Skin of body (tissue), 2 donors: ENCODE measurements around the gene ATP5F1D. TPM values are rescaled to one million over a fixed set of nuclear protein-coding genes. Genes with fewer than 3 reads are reported as not detected.

ENCODE experiments used
- DNase-seq: peaks from one replicate; lab custom pipeline; 2025; lab: John Stamatoyannopoulos, UW
- total RNA-seq: library from RNA; depleted of rRNA; stranded (reverse); fragments of >200 nt; gene quantifications from one replicate; pipeline ENCODE4 v1.2.3, GENCODE V29; 2014

The ATP5F1D gene
- total RNA-seq, 1 donor from 2014 or later = 22.9 TPM

DNA sequence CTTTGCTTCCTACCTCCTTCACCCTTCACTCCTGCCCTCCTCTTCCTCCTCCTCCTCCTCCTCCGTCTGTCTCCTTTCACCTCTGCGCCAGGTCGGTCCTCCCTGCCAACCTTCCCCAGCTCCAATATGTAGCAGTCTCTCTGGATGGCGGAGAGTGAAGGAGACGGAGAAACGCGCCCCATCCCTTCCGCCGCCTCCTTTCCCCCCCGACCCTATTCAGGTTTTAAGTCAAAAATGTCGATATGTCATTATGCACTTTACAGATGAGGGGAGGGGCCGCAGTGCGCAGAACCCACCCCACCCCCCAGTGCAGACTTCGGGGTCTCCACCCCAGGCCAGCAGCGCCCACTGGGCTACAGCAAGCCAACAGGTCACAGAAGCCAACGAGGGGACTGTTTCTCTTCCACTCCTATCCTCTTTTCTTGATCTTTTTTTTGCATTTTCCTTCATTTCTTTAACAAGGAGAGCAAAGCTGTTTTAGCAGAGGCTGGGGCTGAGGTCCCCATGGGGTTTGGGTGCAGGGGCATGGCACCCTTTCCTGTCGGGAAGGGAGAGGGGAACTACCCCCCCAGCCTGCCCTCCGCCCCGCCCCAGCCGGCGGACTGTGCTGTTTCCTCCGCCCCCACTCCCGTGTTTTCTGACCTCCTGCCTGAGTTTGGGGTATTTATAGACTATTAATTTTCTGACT lies 16.1 kb downstream of the ATP5F1D start:
- DNase-seq = no peak

DNA sequence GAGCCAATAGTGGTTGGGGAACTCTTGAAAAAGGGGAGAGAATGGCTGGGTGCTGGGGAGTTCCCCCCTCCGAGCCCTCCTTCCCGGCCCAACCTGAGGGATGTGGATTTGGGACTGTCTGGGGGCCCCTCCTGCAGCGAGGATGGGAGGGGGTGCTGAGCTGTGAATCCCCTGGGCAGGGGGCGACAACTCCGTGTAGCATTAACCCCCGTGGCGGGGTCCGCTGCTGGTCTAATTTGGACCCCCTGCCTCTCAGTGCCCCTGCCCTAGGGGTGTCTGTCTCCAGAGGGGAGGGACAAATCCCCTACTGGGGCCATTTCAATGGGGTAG lies 16.6 kb downstream of the ATP5F1D start:
- no peak for DNase-seq

DNA sequence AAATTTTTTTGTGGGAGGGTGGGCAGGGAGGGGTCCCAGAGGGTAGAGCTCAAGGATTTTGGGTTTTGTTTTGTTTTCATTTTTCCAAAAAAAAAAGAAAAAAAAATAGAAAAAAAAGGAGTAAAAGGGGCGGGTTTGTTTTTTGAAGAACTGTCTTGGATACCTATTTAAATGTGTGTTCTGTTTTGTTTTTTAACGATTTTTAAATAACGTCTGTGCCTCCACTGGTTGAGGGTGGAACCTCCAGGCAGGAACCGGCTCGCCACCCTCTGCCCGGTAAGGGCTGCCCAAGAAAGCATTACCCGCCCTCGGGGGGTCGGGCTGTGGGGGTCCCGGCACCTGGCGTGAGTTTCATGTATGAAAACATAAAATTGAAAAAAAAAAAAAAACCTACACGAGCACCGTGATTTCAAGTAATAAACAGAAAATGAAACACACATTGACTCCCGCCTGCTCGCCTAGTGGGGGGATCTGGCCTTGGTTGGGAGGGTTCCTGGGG lies 17.2 kb downstream of the ATP5F1D start:
- no peak for DNase-seq

DNA sequence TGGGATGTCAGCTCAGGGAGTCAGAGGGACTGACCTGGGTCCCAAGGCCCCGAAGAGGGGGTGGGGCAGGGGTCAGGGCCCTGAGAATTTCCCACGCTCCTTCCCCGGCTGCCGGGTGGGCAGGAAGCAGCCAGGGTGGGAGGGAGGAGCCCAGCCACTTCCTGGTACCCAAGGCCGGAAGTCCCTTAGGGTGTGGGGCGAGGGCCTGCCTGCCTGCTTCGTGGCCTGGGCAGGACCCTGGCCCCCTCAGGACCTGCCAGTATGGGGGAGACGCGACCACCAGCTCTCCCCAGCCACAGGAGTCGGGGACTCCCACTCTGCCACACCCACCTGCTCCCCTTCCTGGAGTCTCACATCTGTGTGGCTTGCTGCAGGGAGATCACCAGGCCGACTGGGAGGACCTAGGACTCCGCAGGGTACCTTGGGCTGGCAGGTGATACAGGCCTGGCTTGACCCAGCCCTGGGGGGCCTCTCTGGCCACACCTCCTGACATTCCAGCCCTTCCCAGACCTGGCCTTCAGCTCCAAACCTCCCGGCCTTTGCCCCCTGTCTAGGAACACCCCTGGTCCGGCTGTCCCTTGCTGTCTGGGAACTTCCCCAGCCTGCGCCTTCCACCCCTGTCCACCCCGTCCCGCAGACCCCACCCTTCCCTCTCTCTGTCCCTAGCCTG lies 17.8 kb downstream of the ATP5F1D start:
- DNase-seq = no peak

DNA sequence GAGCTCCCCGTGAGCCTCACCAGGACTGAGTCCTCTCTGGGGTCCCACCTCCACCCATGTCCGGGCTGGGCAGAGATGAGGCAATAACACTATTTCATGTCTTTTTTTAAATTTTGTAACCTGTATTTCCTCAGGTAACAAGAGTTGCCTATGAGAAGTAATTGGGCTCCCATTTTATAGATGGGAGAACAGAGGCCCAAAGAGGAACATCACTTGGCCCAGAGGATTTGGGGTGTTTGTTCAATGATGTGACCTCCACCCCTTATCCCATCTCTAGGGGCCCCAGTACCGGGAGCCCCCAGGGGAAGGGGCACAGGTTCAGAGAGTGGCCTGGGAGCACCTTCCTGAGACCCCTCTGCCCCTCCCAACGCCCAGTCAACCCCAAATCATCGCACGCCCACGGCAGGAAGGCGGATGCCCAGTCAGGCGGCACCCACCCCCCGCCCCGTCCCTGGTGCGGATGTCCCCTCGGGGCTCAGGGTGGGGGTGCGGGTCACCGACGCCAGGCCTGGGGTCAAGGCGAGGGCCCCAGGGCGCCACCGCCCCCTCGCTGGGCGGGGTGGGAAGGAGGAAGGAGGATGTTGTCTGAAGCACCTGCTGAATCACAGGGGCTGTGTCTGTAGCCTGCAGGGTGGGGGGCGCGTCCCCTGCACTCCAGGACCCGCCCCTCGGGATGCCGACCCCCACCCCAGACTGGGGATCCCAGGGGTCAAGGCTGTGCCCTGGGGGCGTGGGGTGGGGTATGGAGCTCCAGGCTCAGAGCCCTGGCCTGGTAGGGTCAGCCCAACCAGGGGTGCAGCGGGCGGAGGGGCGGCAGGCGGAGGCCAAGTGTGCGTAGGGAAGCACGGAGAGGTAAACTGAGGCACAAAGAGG lies 18.6 kb downstream of the ATP5F1D start:
- no peak for DNase-seq

DNA sequence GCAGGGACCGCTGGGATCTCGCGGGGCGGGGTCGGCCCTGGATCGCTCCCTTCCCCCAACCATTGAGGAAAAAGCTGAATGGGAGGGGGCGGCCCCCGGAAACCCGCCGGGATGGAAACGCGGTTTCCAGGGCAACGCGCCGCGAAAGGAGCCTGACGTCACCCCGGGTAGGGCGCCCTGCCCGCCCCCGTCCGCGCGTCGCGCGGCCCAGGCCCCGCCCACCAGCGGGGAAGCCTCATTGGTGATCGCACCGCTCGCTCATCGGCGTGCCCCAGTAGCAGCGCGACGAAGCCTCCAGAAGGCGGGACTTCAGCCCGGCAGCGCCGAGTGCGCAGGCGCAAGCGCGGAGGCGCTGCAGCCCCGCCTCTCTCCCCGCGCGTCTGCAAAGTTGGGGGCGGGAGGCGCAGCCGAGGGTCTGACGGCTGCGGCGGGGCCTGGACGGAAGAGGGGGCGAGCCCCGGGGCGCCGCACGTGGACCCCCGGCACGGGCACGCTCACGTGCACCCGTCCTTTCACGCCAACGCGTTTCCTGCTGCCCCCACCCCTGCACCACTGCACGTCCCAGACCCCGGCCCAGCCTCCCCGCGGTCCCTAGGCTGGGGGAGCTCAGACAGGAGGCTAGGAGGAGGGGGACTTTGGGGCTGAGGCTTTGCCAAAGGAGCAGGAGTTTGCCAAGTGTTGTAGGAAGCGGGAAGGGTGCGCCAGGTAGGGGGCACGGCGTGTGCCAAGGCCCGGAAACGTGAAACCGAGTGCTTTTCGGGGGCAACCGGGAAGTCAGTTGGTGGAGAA lies 19.4 kb downstream of the ATP5F1D start:
- DNase-seq = peak; percentile 98

DNA sequence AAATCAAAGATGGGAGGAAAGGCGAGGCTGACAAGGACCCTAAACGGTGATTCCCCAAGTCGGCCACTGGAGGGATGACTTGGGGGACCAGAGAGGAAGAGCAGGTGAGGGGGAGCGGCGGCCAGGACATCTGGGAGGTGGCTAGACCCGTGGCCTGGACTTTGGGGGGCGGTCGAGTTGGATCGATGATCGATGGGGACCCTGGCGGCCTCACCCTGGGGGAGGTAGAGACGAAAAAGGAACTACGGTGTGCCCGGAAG lies 19.9 kb downstream of the ATP5F1D start:
- DNase-seq = no peak

DNA sequence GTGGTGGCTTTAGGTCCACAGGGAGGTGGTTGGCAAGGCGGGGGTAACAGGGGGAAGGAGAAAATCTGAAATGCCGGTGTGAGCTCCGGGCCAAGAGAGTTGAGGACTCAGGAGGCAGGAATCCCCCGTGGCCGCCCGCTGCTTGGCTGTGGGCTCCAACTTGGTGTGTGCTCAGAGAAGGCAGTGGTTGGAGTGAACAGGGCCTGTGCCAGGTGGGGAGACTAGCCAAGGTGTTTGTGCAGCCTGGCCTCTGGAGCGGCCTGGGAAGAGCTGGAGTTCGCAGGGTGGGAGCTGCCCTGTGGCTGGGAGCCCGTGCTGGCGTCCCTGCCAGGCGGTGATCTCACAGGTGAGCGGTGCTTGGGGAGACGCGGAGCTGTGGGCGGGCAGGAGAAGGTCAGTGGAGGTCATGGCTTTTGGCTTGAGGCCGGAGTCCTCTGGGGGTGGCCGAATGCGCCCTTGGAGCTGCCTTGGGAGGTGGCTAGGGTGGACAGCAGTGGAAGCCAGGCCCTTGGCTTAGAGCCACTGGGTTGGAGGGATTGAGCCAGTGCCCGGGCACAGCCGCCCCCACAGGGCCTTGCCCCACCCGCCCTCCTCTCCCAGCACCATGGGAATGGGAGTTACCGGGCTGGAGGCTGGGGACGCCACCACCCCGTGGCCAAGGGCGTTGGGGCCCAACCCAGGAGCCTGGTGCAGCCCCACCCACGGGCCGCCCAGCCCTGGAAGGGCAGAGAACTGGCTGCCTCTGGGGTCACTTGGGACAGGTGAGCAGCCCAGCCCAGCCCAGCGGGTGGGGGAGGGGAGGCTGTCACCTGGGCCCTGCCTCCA lies 20.5 kb downstream of the ATP5F1D start:
- DNase-seq = no peak

DNA sequence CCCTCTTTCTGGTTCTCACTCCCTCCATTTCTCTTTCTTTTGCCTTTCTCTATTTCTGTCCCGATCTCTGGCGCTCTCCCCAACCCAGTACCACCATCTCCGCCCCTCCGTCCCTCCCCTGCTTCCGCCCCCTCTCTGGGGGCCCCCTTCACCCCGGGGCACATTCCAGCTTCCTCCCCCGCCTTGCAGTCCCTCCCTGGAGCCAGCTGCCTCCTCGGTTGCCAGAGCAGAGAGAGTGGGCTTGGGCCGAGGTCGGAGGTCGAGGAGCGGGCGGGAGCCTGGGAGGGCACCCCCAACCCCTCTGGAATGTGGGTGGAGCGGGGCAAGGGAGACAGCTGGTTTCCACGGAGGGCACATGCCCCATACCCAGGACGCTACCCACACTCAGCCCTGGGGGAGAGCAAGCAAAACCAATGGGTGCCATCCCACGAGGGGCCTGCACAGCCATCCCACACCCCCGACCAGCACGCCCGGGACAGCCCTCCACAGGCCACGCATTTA lies 21.1 kb downstream of the ATP5F1D start:
- DNase-seq = no peak

DNA sequence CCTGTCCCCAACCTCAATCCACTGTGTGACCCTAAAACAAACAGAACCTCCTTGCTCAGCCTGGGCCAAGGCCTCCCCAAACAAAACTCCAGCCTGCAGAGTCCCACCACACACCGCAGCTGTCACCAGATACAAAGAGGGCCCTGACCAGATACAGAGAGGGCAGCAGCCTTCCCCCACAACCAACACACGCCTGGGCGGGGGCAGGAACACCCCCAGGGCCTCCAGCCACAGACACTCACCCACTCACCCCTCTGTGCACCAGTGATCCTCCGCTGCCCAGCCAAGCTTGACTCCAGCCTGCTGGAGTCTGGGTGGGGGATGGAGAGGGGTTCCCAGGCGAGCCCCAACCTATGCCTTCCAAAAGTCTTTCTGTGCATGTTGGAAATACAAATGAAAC lies 21.6 kb downstream of the ATP5F1D start:
- no peak for DNase-seq

DNA sequence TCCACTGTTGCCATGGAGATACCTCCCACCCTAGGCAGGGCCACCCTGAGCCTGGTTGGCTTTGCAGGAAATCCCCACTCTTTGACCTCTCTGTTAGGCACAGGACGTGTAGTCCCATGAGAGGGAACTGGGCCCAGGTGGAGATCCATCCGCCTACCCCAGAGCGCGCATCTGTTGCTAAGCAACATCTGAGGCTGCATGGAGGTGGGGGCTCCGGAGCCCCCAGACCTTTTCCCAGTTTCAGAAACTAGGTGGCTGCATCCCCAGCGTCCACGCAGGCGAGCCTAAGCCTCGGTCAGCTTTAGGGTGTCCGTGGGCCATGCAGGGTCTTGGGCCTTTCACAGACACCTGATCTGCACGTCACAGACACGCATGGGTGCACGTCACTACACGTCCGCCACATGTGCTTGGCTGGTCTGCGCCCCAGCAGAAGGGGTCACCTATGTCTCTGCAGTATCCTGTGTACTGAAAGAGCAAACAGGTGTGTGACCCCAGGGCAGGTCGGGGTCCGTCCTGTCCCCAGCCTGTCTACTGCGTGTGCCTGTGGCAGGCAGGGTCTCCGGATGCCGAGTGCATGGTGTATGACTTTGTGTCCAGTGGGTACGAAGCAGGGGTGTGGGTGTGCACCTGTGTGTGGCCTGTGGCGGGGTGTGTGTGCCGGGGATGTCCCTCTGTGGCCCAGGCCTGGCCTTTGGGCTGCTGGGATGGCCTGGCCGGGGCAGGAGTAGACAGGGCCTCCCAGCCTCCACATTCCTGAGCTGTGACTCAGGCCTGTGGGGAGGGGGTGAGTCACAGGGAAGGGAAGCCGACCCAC lies 23.5 kb downstream of the ATP5F1D start:
- DNase-seq = no peak

DNA sequence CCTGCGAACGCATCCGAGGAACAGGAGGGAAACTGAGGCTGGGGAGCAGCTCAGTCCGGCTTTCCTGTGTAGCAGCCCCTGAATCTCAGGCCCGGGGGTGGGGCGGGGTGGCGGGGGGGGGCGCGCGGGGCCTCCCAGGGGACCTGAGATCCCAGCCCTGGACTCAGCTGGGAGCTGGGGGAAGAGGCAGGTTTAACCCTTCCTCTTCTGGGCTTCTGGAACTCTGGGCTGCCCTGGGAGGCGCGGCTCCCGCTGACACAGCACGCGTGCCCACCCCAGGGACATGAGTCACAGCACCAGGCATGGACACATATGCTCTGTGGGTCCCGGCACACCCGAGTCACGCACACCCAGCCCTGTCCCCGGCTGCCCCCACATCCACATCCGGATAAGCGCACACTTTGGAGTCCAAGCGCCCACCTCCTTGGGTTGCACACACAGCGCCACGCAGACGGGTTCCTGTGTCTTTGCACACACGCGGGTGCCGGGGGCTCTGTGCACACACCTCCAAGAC lies 24.1 kb downstream of the ATP5F1D start:
- DNase-seq = no peak

DNA sequence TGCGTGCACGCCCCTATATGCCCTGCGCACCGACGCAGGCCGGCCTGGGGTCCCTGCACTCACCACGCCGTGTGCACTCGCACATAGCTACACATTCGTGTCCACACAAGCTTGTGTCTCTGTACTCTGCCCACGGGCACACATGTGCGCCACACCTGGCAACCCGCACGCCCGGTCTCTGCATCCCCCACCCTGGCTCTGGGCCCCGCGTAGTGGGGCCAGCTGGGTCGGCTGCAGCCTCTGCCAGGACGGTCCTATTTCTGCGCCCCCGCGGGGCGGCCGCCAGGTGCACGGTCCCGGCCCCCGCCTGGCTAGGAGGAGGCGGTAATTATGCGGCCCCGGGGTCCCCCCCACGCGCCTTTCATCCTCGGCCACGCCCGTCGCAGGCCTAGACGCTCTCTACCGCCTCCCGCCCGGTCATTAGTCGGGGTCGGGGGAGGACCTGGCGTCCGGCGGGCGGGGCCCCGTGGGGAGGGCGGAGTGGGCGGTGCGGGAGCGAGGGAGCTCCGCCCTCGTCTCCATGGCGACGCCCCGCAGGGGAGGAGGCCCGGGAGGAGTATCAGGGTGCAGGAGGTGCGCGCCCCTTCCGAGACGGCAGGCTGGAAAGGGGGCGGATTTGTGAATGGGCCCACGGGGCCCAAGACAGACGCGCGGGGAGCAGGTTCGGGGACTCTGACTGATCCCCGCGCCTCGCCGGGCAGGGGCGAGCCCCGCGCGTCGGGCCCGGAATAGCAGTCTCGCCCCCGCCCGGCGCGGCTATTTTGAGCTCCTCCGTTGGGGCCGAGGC lies 24.8 kb downstream of the ATP5F1D start:
- DNase-seq = no peak

DNA sequence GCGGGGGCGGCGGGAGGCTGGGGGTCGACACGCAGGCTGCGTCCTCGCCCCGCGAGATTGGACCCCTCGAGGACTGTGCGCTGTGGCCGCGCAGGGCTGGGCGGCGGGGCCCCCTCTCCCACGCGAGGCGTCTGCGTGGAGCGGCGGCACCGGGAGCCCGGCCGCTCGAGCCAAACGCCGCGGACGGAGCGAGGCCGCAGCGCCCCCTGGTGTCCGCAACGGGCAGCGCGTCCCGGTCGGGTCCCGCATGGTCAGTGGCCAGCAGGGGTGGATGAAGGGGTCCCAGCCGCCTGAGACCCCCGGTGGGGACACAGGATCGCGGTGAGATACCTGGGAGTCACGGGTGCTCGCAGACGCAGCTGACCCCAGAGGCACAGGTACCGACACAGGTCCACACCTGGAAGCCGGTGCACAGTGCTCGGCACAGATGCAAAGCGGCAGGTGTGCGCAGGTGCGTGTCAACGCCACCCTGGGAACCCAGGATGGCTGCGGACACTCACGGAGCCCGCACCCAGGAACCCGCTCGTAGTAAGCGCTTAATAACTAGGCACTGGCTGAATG lies 25.4 kb downstream of the ATP5F1D start:
- no peak for DNase-seq

DNA sequence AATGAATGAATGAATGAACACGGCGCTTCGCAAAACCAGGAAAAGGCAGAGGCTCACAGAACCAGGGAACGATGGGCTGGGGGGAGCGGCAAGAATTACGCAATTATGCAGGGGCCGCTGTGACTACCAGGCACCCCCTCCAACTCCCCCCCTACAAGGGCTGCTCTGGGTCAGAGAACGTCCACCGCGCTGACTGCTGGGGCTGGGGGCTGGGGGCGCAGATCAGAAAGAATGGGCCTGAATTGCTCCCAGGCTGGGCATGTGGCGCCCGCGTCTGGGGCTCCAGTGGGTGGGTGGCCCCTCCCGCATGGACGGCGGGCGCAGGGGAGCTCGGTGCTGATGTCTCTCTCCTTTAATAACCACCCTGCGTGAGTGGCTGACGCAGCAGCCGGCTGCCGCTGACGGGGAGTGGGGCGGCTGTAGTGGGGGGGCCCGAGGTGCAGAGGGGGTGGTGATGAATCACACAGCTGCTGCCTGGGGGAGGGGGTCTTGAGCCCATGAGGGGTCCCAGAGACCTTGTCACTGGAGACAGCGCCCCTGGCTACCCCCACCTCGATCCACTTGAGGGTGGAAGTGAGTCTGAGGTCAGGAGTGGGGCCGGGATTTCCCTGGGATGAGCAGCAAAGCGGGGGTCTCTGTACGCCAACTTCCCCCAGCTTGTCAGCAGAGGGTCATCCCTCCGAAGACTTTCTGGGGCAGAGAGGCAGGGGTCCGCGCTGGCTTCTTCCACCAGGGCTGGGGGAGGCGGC lies 26.1 kb downstream of the ATP5F1D start:
- no peak for DNase-seq

DNA sequence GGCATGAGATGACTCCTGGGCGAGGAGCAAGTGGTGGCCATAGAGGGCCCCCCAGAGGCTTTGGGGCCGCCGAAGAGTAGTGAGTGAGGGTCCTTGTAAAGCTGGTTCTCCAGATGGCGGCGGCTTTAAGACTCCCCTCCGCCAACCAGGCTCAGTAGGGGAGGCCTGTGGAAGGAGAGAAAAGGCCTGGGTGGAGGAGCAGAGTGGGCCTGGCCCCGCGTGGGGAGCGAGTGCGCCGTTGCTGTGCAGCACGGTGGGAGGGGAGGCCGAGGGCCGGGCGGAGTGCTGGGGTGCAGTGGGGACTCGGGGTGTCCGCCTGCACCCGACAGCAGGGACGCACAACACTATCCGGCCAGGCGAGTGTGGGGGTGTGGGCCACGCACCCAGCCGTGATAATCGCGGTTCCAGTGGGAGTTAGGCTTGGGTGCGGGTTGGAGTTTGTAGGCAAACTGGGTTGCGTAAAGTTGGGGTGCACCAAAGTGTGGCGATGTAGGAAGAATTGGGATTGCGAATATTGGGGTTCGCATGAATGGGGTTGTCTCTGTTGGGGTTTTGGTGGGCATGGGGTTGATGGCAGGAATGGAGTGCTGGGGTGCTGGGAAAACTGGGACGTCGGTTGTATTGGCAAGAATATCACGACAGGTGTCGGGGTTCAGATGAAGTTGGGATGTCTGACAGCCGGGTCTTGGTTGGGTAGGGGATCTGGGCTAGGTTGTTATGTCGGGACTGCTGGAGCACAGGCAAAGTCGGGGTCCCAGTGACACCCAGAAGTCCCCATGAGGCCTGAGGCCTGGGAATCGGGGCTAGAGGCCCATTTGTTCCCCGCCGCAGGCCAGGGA lies 26.9 kb downstream of the ATP5F1D start:
- no peak for DNase-seq

DNA sequence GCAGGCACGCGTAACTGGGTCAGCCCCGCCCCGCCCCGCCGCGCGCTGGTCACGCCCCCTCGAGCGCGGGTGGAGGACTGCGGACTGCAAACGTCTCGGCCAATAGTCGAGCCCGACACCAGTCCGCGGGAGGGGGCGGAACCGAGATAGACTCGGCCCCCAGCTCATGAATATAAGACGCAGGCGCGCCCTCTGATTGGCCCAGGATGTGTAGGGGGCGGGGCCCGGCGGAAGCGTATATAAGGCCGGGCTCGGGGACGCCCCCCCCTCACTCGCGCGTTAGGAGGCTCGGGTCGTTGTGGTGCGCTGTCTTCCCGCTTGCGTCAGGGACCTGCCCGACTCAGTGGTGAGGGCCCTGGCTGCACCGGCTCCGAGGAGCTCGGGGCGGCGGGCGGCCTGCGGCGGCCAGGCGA lies 27.5 kb downstream of the ATP5F1D start, which contains the start of gene CIRBP:
TSS of gene CIRBP (plus strand) at position 268 of the 413 bp plus-strand sequence. CDS start 1,602 bp downstream, outside the sequence.
- peak; percentile 98 for DNase-seq
